ENCODE data around the gene ZNF382.
"Not testable (repeated sequence)": the region's sequence is repeated elsewhere in the genome, so short reads cannot be mapped to it uniquely, and the experiment has no call there.

Gene ZNF382
- total RNA-seq, result 2.8 to 15.3 (median 9.0) reads per million in 18 experiments

DNA sequence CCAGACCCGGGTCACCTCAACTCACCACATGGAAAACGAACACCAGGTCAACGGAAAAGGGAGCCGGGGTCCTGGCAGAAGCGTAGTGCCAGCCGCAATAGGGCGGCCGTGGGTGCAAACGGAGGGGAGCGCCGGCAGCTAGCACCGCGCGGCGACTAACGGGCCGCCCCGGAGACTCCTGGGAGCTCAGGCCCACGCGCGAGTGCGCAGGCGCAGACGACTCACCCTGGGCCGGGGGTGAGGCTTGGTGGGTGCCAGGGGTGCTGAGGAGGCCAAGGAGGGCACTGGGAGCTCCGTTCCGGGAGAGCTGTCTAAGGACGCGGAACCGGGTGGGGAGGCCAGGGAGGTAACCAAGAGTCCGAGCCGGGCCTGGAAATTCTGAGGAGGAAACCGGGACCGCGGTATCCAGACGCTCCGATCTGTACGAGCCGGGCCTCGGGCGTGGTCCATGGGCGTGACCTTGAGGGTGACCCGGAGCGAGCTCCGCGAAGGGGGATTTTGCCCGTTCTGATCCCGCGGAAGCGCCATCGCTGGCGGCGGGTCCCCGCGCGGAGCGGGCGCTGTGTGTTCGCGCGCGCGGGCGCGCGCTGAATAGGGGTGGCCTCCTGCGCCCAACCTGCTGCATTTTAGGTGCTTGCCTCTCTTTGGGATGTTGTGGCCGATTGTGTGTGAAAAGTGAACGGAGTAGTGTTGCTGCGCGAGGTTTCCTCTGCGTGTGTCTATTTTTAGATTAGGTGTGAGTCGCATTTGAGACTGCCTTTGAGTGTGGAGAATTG, at the start of gene ZNF382:
ZNF382 (plus strand) TSS at position 213 of the 776 bp plus-strand sequence. CDS start 4,602 bp downstream, outside the sequence.
- DNase-seq, result peak; percentile 73 to 89

DNA sequence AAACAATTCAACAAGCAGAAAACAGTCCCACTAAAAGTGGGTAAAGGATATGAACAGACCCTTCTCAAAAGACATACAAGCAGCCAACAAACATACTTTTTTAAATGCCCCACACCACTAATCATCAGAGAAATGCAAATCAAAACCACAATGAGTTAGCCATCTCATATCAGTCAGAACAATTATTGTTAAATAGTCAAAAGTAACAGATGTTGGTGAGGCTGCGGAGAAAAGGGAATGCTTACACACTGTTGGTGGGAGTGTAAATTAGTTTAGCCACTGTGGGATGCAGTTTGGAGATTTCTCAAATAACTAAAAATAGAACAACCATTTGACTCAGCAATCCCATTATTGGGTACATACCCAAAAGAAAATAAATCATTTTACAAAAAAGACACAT, 40.7 kb upstream of the ZNF382 start:
- no peak for DNase-seq

DNA sequence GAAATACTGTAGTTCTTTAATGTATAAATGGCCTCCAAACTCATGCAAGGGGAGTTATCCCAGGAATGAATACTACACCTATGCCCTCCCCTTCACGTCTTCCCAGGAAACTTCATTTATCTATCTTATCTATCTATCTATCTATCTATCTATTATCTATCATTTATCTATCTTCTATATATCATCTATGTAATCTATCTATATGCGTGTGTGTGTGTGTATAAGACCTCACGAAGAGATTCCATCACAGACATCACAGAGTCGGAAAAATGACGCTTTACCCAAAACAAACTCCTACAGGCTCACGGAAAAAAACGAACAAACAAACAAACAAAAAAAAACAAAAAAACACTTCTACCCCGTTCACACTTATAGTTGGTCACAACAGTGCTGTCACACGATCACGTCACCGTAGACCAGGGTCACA, 32.5 kb upstream of the ZNF382 start:
- DNase-seq, result no peak

DNA sequence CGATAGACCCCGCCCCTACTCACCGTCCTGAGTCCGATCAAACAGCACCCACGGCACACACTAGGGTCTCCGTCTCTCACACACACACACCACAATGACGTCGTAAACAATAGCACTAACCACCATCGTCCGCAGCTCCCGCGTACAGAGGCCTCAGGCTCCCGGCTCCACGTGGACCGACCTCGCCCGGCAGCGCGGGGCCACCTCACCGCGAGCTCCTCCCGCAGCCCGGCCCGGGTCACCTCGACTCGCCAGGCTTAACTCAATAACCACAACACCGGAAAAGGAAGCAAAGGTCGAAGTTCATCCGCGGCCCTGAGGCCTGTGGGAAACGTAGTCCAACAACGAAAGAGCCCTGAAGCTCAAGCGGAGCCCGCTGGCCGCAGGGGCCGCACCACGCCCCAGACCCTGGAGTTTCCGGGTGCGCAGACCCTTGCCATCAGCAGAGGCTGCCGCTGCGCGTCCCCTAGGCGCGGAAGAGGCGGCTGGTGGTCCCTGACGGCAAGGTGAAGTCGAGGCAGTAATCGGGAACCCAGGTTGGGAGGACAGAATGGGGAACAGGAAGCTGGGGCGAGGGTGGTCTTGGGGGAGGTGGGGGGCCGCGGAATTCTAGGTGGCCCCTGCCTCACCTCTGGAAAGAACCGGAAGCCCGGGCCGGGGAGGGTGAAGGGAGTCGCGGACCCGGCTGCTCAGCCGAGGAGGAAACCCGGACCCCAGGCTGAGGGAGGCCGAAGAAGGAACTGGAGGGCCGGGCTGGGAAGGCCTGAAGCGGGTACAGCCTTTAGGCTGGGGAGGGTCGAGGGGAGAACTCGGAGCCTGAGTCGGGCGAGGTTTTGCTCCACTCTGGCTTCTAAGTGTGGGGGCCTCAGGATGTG, 31.9 kb upstream of the ZNF382 start, which contains the start of gene ZNF529:
ZNF529 (minus strand) TSS at position 273 of the 875 bp plus-strand sequence. CDS start 946 bp downstream, outside the sequence.
- DNase-seq, result peak; percentile 90 to 91

- DNase-seq, result peak in 1 of 2 donors; percentile 5
Observed at GRCh38 chr19:36573895-36574720, 31.0 kb upstream of the ZNF382 start.

DNA sequence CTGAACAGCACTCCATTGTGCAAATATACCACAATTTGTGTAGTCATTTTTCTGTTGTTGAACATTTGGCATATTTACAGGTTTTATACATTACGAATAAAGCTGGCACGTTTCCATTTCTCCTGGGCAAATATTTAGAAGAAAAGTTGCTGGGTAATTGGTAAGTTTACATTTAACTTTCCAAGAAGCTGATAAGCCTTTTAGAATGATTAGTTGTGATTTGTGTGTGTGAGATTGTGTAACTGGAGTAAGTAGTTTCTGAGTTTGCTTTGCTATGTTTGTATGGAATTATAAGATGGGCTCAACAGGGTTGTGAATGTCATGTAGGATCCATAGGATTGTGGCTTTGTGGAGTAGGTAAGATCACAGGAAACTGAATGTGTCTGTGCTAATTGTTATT, 30.4 kb upstream of the ZNF382 start:
- no peak for DNase-seq

DNA sequence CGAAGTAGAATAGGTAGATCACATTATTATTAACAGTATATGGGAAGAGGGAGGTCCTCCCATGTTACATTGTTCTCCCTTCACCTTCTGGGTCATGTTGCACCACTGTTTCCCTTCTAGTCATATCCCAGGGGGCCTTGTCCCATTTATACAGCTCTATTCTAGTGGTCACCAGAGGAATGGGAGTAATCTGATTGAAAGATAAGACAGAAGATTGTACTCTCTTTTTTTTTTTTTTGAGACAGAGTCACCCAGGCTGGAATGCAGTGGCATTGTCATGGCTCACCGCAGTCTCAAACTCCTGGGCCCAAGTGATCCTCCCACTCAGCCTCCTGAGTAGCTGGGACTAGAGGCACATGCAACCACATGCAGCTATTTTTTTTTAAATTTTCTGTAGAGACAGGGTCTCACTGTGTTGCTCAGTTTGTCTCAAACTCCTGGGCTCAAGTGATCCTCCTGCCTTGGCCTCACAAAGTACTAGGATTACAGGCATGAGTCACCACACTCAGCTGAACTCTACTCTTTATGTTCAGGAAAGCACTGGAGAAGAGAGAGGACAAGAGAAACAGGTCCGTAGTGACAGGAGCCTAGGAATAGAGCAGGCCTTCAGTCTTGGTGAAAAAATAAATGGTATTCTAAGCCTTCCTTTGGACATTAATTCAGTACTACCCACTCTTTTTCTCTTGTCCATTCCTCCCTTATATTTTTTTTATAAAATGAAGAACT, 27.7 kb upstream of the ZNF382 start:
- DNase-seq, result no peak

DNA sequence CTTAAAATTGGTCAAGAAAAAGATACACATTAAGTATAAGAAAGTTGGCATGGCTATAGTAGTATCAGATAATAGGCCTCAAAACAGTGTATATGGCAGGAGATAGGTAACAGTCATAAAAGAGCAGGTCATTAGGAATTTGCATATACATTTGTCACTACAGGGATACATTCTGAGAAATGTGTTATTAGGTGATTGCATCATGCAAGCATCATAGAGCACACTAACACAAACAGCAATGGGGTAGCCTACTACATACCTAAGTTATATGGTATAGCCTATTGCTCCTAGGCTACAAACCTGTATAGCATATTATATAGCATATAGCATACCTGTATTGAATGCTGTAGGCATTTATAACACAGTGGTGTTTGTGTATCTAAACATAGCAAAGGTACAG, 25.9 kb upstream of the ZNF382 start:
- no peak for DNase-seq

DNA sequence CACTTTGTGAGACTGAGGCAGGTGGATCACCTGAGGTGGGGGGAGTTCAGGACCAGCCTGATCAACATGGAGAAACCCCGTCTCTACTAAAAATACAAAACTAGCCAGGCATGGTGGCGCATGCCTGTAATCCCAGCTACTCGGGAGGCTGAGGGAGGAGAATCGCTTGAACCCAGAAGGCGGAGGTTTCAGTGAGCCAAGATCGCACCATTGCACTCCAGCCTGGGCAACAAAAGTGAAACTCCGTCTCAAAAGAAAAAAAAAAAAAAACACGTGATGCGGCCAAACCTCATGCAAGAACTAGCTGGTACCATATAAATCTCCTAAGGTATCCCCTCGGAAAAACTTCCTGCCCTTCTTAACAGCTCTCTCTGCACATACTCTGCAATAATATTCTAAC, 2.4 kb upstream of the ZNF382 start:
- DNase-seq, result not testable (repeated sequence)

DNA sequence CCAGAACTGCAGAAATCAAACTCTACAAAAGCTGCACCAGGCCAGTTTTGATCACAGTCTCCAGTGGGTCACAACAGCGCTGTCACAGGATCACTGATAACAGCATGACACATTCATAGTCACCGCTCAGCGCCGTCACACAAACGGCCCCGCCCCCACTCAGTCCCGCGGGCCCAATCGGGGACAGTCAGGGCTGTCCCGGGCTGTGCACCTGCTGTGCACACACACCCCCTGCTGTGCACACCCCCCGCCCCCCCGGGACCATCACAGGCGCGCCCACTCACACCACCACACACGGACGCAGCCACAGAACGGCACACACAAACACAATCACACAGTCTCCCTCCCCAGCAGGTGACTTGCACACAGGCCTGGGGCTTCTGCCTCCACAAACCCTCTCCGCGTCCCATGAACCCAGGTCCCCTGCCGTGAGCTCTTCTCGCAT, 435 bp upstream of the ZNF382 start:
- peak; percentile 71 to 85 for DNase-seq

DNA sequence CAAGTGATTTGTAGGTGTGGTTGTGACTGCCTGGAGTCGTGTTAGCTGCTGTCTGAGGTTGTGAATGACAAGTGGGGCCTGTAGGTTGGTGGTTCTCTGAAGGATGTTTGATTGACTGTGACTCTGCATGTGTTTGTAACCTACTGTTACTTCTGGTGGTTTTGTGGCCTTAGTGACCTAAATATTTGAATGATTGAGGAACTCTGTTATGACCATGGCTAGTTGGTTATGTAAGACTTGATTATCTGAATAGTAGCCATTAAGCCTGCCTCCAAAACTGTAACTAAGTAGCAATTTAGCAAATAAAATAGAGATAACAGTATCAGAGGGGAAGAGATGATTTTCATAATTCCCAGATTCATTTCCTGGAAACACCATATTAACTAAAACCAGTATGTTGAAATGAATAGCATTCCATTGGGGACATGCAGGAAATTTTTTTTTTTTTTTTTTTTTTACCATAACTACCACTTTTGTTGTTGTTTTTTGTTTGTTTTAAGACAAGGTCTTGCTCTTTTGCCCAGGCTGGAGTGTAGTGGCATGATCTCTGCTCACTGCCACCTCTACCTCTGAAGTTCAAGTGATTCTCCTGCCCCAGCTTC, 865 bp downstream of the ZNF382 start:
- DNase-seq, result peak; percentile 34 to 54

GRCh38 chr19:36627057-36627456, 21.9 kb downstream of the ZNF382 start:
- DNase-seq, result no peak

GRCh38 chr19:36635342-36635741, 30.2 kb downstream of the ZNF382 start:
- DNase-seq, result no peak

DNA sequence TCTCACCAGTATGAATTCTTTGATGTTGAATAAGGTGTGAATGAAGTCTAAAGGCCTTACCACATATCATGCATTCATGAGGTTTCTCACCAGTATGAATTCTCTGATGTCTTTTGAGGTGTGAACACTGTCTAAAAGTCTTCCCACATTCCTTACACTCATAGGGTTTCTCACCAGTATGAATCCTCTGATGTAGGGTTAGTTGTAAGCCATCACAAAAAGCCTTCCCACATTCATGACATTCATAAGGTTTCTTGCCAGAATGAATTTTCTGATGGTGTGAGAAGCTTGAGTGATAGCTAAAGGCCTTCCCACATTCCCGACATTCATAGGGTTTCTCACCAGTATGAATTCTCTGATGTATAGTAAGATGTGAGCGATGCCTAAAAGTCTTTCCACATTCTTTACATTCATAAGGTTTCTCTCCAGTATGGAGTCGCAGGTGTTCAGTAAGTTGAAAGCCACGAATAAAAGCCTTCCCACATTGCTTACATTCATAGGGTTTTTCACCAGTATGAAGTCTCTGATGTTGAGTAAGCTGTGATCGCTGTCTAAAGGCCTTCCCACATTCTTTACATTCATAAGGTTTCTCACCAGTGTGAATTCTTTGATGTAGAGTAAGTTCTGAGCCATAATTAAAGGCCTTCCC, 33.9 kb downstream of the ZNF382 start:
- DNase-seq, result no peak

DNA sequence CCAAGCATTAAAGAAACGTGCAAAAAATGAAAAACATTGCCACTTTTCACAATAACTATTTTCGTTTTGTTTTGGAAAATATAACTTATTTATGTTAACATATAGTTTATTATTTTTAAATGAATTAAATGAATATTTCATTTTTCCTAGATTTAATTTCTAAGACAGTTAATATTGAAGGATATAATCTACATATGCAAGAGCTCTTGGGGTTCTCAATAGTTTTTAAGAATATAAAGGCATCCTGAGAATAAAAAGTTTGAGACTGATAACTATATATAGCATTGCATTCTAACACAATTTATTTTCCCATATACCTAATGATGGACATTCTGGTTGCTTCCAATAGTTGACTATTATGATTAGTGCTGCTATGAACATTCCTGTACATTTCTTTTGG, 41.6 kb downstream of the ZNF382 start:
- no peak for DNase-seq

- no peak for DNase-seq
Observed at GRCh38 chr19:36652958-36653357, 47.8 kb downstream of the ZNF382 start.

- DNase-seq, result no peak
Observed at GRCh38 chr19:36665832-36666231, 60.7 kb downstream of the ZNF382 start.

DNA sequence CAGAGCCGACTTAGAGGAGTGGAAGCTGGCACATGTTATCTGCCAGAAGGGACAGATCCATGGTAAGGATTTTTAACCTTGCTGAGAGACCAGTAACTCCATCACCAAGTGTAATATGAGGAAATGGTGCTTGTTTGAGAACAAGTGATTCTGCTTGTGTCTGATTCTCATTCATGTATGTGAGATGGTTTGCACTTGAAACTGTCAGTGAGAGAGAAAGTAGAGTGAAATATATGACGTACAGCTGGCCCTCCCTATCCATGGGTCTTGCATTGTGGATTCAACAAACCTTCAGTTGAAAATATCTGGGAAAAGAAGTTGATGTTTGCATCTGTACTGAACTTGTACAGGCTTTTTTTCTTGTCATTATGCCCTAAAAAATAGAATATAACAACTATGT, 63.5 kb downstream of the ZNF382 start:
- DNase-seq, result no peak

GRCh38 chr19:36672368-36672767, 67.3 kb downstream of the ZNF382 start:
- no peak for DNase-seq

DNA sequence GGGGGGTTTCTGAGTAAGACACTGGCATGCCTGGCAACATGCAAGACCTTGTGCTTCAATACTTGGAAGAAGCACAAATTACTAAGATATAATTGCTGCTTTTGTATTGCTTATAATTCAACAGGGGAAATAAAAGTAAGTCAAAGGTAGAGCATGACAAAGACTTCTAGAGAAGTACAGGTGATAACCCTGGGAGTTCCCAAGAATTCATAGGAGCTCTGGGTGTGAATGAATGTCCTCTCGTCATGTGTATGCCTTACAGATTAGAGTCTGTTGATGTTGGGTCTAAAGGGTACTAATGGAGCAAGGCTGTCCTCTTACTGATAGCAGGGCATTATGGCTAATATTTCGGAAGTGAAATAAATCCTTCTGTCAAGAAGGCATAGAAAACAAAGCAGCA, 69.1 kb downstream of the ZNF382 start:
- DNase-seq, result no peak

GRCh38 chr19:36679455-36679854, 74.3 kb downstream of the ZNF382 start:
- no peak for DNase-seq

All from inflammatory macrophage (primary cell).